Heart right ventricle (tissue), 16 donors: ENCODE results near the gene SCUBE1. TPM values are rescaled to one million over a fixed set of nuclear protein-coding genes. Genes with fewer than 3 reads are reported as not detected.
A peak's percentile ranks its signal among the peaks of the same experiment; 100 is the strongest.

Experiments
- ATAC-seq, 8 donors: fragments of 200-7000 bp; cut with Tn5 transposase; one replicate each; pipeline ENCODE4 v1.9.1; 2020; ENCODE audit warnings: mild to moderate bottlenecking in 8 of 8, moderate library complexity in 8 of 8, moderate number of reproducible peaks in 1 of 8
- DNase-seq, 2 donors: peaks; one replicate each; pipeline ENCODE4 v3.0.0-alpha.2; 2020
- H3K27ac ChIP-seq, 10 donors: fragments of 200-600 bp; sonication (generic) in 2 of 10; one replicate each; pipeline versions ENCODE4 v1.5.0 to v1.8.0; 2020 to 2022; ENCODE audit warnings: mild to moderate bottlenecking in 3 of 10
- H3K27me3 ChIP-seq, 7 donors: fragments of 200-600 bp; one replicate each; pipeline ENCODE4 v1.8.0; 2021 to 2022; ENCODE audit warnings: mild to moderate bottlenecking in 2 of 7
- H3K36me3 ChIP-seq, 9 donors: fragments of 200-600 bp; sonication (generic) in 1 of 9; one replicate each; pipeline versions ENCODE4 v1.5.0 to v1.8.0; 2020 to 2022; ENCODE audit warnings: mild to moderate bottlenecking in 2 of 9
- H3K4me1 ChIP-seq, 9 donors: fragments of 200-600 bp; sonication (generic) in 1 of 9; one replicate each; pipeline versions ENCODE4 v1.5.0 to v1.8.0; 2020 to 2022; ENCODE audit warnings: mild to moderate bottlenecking in 4 of 9
- H3K4me3 ChIP-seq, 10 donors: fragments of 200-600 bp; sonication (generic) in 2 of 10; one replicate each; pipeline versions ENCODE4 v1.5.0 to v1.8.0; 2020 to 2022; ENCODE audit warnings: mild to moderate bottlenecking in 7 of 10, moderate library complexity in 2 of 10
- H3K9me3 ChIP-seq, 11 donors: fragments of 200-600 bp in 10 of 11; sonication (generic) in 2 of 11; one replicate each; pipeline versions ENCODE4 v1.5.0 to v1.8.0; 2013 to 2022; ENCODE audit warnings: mild to moderate bottlenecking in 2 of 11, control low read depth in 1 of 11, moderate library complexity in 1 of 11
- WGBS, 2 donors: extraction: QIAGEN DNeasy Blood & Tissue Kit; methylation state at CpG; one replicate each; pipeline ENCODE4 v1.1.7; 2013; ENCODE audit warnings: inconsistent platforms in 1 of 2; 5-methylcytosine and 5-hydroxymethylcytosine counted together
- intact Hi-C, 10 donors: fragments of 100-400 bp; cut with DNase I; formaldehyde crosslinking; loops; one replicate each; pipeline versions ENCODE4 v1.11.1 to v1.14.2; 2022
- polyA plus RNA-seq, 2 donors: library from polyadenylated mRNA; stranded (reverse); fragments of 200-250 nt; gene quantifications; one replicate each; pipeline ENCODE4 v1.2.3, GENCODE V29; 2013
- total RNA-seq, 10 donors: library from RNA; stranded (reverse); fragmentation: NEBNext Ultra II Directional in 3 of 10; extraction: Animal tissue kit (Norgen Biotek cat#: 25700) in 3 of 10; gene quantifications; one replicate each; pipeline versions ENCODE4 v1.2.1 to v1.2.4, GENCODE V29; 2021 to 2023
- TF ChIP-seq, protein P1 (sequence below), 9 donors: fragments of 200-600 bp; sonication (generic) in 2 of 9; IDR thresholded peaks; one replicate each; pipeline versions ENCODE4 v1.5.0 to v1.8.0; 2021 to 2022; ENCODE audit warnings: antibody characterized with exemption in 9 of 9, mild to moderate bottlenecking in 5 of 9, moderate library complexity in 1 of 9
- donor health status: Arrhythmogenic right ventricular cardiomyopathy.
- donor health status: ischemic (EF 13 %, LVEDD 7.1; RV severe dilation, severe dysfunction).
- donor health status: healthy with polysubstance abuse.
- donor health status: DM: no; HTN: yes; CAD: no.
- donor health status: DM: no; HTN: no; CAD: no.
- donor health status: ischemic (EF 25% LVEDD 6.9; RV normal size, moderate dysfunction).
- donor health status: ischemic (EF 25% LVEDD 5.7; RV mildly dilated, moderate dysfunction).
- donor health status: healthy.
- donor health status: DM: yes; HTN: yes; CAD: no.
- donor health status: Ischemic cardiomyopathy.
- donor health status: ischemic (EF 35%, LVEDD 5.7; RV mildly dilated, moderate dysfunction).
- donor health status: nonischemic (EF 11% LVEDD 7.7; RV severe dilation, severe dysfunction).
- donor health status: DM: yes; HTN: yes; CAD: no.
- donor health status: PGD.
- donor health status: ischemic (EF 29% LVEDD 5.4; RV normal size, mild dysfunction).
- donor health status: nonischemic (EF 23%, LVEDD 6.1; RV moderate dilation, normal function).

SCUBE1 gene
- total and polyA plus RNA-seq, 12 donors: 0.01 to 0.60 (median 0.13) TPM; not detected in 1

DNA sequence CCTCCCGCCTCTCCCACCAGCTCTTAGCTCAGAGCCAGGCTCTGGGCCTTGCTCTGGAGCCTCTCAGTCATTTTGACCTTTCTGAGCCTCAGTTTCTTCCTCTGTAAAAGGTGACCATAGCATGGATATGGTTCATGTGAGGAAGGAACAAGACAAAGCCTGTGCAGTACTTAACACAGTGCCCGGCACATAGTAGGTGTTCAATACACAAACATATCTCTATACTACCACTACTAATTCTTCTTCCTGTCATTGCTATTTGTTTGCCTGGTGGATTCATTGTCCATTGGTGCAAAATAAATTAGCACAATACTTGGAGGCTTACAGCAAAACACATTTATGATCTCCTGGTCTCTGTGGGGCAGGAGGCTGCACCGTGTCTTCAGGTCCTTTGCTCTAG is 47.0 kb upstream of the SCUBE1 start:
- no peak overlapping the region for H3K27ac ChIP-seq
- no peaks in the 10 kb centered on the region for H3K36me3 ChIP-seq
- peaks cover 0 to 6% (median 0%) of the 10 kb centered on the region in 9 donors for H3K4me1 ChIP-seq
- H3K27me3 ChIP-seq: peaks cover 0 to 35% (median 29%) of the 10 kb centered on the region in 7 donors
- H3K4me3 ChIP-seq: no peak overlapping the region
- intact Hi-C loops: loop anchor here in 4 of 10 donors (10.0 kb wide), 4 partner anchors 425 to 1235 kb away; partner anchors contain the start of gene EFCAB6 (in 1 of the 4)
- peaks cover 0 to 11% (median 0%) of the 10 kb centered on the region in 11 donors for H3K9me3 ChIP-seq
- ATAC-seq (no peak), DNase-seq (no peak)
- WGBS, 2 donors: 92 to 95% methylated on average over 3 of the region's 3 CpGs
- TF ChIP-seq, protein P1, sequence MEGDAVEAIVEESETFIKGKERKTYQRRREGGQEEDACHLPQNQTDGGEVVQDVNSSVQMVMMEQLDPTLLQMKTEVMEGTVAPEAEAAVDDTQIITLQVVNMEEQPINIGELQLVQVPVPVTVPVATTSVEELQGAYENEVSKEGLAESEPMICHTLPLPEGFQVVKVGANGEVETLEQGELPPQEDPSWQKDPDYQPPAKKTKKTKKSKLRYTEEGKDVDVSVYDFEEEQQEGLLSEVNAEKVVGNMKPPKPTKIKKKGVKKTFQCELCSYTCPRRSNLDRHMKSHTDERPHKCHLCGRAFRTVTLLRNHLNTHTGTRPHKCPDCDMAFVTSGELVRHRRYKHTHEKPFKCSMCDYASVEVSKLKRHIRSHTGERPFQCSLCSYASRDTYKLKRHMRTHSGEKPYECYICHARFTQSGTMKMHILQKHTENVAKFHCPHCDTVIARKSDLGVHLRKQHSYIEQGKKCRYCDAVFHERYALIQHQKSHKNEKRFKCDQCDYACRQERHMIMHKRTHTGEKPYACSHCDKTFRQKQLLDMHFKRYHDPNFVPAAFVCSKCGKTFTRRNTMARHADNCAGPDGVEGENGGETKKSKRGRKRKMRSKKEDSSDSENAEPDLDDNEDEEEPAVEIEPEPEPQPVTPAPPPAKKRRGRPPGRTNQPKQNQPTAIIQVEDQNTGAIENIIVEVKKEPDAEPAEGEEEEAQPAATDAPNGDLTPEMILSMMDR (IDR thresholded peaks at IDR 0.05): no peak

DNA sequence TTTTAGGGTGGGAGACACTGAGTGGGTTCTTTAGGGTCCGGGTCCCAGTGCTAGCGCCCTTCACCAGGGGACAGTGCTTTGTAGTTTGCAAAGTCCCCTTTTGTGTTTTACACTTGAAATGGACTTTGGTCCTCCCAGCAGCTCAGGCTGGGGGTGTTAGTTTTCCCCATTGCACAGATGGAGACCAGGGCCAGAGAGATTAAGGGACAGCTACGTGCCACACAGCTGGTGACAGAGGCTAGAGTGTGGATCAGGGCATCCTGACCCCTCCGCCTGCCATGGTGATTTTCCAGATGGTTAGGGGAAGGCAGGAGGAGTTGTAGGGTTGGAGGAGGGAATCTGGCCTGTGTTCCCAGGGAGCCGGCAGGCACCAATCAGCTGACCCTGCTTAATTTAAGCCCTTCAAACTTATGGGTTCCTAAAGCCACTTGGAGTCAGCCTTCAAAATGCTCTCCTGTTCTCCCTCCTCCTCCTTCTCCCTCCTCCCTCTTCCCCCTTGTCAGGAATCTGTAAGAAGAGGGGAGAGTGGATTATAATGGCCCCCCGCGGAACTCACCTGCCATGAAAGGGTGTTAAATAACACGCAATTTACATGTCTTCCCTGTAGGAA is 46.2 kb upstream of the SCUBE1 start:
- TF ChIP-seq, protein P1 (IDR thresholded peaks at IDR 0.05): no peak
- 72 to 81% methylated on average over 8 of the region's 8 CpGs for WGBS, 2 donors
- peaks cover 0 to 6% (median 0%) of the 10 kb centered on the region in 9 donors for H3K4me1 ChIP-seq
- no peak overlapping the region for H3K4me3 ChIP-seq
- H3K9me3 ChIP-seq: peaks cover 0 to 9% (median 0%) of the 10 kb centered on the region in 11 donors
- DNase-seq (no peak), ATAC-seq (no peak)
- H3K27ac ChIP-seq: no peak overlapping the region
- H3K27me3 ChIP-seq: peaks cover 0 to 42% (median 37%) of the 10 kb centered on the region in 7 donors
- no peaks in the 10 kb centered on the region for H3K36me3 ChIP-seq
- intact Hi-C loops: loop anchor here (2.0 to 10.0 kb wide), 13 partner anchors 115 to 1238 kb away; no protein-coding TSS in a partner anchor

DNA sequence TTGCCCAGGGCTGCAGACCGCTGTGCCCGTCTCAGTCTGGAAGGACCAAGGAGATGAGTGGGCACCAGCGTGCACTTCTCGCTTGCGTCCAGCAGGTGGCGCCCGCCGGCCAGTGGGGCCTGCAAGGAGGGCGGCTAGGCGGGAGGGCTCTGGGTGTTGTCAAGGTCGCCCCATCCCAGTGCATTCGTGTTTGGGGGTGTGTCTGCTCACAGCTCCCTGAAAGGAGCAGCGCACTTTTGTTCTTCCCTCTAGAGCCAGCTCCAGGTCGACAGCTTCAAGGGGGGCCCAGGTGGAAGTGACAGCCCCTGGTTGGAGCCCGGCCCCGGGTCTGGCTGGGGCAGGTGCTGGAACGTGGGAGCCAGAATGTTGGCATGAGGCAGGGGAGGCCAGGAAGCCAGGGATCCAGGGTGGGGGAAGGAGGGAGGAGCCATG is 45.3 kb upstream of the SCUBE1 start:
- intact Hi-C loops: loop anchor here (2.0 to 10.0 kb wide), 13 partner anchors 114 to 1239 kb away; no protein-coding TSS in a partner anchor
- Histone ChIP-seq H3K9me3 (peaks cover 0 to 4% (median 0%) of the 10 kb centered on the region in 11 donors), H3K27ac (no peak overlapping the region), H3K4me3 (no peak overlapping the region), H3K36me3 (no peaks in the 10 kb centered on the region), H3K27me3 (peaks cover 0 to 50% (median 38%) of the 10 kb centered on the region in 7 donors), H3K4me1 (peaks cover 0 to 6% (median 0%) of the 10 kb centered on the region in 9 donors)
- peak; percentile 76 to 83 (median 80) for ATAC-seq
- TF ChIP-seq, protein P1 (IDR thresholded peaks at IDR 0.05): peak; percentile 91 to 100 (median 97)
- peak; percentile 69 to 82 for DNase-seq
- WGBS, 2 donors: 7% methylated on average over 17 of the region's 17 CpGs

DNA sequence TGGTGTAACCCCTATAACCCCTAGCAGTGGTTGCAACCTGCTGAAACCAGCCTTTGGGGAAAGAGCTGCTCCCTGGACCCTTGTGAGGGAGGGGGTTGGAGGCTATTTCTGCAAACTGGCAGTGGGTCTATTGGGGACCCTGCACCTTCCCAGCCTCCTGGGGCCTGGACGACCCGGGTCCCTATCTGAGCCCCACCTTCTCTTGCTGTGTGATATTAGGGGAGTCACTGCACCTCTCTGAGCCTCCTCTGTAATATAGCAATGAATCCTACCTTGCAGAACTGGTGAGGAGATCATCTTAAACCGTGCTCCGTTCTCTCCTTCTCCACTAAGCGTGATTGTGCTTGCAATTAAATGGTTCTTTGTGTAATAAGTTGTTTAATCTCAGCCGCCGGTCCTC is 44.6 kb upstream of the SCUBE1 start:
- no peaks in the 10 kb centered on the region for H3K36me3 ChIP-seq
- peaks cover 0 to 4% (median 0%) of the 10 kb centered on the region in 11 donors for H3K9me3 ChIP-seq
- 46 to 55% methylated on average over 7 of the region's 7 CpGs for WGBS, 2 donors
- TF ChIP-seq, protein P1 (IDR thresholded peaks at IDR 0.05): no peak
- intact Hi-C loops: loop anchor here (2.0 to 10.0 kb wide), 13 partner anchors 113 to 1239 kb away; no protein-coding TSS in a partner anchor
- H3K27ac ChIP-seq: no peak overlapping the region
- peaks cover 0 to 54% (median 39%) of the 10 kb centered on the region in 7 donors for H3K27me3 ChIP-seq
- H3K4me3 ChIP-seq: no peak overlapping the region
- peaks cover 0 to 6% (median 0%) of the 10 kb centered on the region in 9 donors for H3K4me1 ChIP-seq
- ATAC-seq (peak in 1 of 8 donors; percentile 10), DNase-seq (no peak)
